GM19372 (cell line): Measurements from ENCODE around the gene CBX4.
"Not testable (repeated sequence)": the region's sequence is repeated elsewhere in the genome, so short reads cannot be mapped to it uniquely, and the experiment has no call there.

Source experiments
- ATAC-seq: cut with Tn5 transposase; IDR thresholded peaks from one replicate; pipeline ENCODE4 v1.9.1; 2021; ENCODE audit warnings: mild to moderate bottlenecking, low read depth, moderate library complexity; ENCODE audit not compliant: unreplicated experiment

CBX4 gene

DNA sequence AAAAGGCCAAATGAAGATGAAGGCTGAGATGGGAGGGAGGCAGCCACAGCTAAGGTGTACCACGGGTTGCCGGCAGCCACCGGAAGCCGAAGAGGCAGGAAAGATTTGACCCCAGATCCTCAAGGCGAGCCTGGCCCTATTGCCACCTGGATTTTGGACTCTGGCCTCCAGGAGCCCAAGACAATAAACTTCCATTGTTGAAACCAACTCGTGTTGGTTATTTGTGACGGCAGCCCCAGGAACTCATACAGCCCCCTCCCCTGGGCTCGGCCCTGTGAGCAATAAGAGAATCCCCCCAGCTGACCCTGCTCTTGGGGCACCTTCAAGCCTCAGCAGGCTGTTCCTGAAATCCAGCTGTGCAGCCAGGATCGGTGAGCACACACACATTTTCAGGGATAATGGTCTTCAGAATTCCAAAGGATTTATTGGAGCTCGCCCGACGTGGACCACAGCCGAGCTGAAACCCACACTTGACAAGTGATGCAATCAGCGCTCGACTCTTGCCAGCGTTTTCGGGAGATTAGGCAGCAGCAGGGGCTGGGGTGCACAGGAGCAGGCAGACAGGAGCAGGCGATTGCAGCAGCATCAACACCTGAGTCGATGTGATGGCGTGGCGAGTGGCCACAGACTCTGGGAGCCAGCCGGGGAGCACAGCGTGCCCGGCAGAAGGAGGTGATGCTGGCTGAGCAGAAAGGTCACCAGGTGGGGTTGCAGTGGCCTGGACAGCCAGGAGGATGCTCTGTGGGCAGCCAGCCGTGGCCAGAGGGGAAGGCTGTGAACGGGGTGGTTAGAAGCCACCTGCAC is 22.4 kb upstream of the CBX4 start:
- ATAC-seq = no peak

DNA sequence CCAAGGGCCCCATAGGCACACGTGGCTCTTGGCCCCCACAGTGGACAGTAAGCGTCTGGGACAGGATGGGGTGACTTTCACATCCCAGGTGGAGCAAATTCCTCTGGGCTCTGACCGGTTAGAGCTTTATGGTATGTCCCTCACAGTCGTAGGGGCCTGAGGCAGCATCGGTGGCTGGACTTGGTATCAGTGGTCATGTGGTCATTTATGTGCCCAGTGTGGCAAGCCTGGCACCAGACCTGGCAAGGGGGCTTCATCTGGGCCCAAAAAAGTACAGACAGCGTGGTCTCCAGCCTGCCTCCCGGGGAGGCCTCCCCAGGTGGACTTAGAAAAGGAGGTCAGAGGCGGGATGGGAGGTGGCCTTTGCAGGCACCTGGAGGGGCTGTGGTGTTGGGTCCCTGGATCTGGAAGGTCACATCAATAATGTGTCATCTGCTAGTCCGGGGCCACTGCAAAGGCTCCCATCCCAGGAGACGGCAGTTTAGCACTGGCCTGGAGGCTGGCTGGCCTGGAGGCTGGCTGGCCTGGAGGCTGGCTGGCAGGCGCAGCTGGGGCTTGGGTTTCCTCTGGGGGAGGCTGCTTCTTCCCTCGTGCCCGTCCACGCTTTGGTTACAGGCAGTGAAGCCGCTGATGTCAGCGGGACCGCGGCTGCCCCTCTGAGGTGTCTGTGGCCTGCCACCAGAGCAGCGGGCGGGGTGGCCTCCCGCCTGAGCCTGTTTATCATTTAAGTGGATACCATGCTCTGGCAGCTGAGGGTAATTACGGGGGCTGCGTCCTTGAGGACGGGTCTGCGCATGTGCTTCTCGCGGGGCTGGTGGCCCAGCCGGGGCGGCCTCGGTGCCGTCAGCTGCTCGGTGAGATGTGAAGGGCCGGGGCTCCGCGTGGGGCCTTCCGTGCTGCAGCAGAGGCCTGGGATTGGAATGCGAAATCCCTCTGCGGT is 20.7 kb upstream of the CBX4 start:
- ATAC-seq = no peak

DNA sequence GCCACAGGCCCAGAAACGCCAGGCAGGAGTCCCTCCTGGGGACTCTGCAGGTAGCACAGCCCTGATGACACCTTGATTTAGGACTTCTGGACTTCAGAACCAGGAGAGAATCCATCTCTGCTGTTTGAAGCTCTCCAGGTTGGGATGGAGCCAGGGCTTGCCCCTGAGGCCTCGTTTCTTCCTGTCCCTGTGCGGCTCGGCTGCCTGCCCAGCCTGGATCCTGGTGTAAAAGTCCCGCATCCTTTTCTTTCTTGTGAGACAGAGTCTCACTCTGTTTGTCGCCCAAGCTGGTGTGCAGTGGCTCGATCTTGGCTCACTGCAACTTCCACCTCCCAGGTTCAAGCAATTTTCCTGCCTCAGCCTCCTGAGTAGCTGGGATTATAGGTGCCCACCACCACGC is 17.9 kb upstream of the CBX4 start:
- no peak for ATAC-seq

DNA sequence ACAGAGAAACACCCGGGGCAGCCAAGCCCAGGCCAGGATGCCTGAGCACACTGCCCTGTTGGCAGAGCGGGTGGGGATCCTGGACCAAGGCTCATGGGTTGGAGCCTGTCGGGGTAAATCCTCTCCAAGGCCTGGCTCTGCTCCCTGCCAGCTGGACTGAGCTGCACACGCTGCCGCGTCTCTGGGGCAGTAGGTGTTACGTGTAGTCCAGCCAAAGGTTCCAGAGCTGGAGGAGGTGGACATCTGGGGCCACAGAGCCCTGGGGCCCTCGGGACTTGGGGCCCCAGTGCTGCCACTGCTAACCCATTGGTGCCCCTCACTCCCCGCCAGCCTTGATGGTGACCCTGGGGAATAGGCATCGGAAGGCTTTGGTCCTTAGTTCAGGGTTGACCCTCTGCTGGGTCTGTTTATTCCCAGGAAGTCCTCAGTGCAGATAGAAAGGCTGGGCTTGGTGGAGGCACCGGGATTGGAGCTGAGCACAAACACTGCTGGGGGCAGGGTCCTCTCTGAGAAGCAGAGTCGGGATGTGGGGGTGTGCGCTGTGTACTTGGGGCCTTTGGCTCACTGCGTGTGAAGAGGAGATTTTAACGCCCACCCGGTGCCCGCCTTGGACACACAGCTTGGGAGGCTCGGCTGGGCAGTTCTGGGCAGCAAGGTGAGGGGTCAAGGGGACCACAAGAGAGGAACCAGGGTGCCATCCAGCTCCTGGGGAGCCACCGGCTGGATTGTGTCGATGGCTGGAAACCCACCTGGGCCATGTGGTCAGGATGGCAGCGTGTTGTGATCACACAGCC is 16.3 kb upstream of the CBX4 start:
- ATAC-seq = no peak

DNA sequence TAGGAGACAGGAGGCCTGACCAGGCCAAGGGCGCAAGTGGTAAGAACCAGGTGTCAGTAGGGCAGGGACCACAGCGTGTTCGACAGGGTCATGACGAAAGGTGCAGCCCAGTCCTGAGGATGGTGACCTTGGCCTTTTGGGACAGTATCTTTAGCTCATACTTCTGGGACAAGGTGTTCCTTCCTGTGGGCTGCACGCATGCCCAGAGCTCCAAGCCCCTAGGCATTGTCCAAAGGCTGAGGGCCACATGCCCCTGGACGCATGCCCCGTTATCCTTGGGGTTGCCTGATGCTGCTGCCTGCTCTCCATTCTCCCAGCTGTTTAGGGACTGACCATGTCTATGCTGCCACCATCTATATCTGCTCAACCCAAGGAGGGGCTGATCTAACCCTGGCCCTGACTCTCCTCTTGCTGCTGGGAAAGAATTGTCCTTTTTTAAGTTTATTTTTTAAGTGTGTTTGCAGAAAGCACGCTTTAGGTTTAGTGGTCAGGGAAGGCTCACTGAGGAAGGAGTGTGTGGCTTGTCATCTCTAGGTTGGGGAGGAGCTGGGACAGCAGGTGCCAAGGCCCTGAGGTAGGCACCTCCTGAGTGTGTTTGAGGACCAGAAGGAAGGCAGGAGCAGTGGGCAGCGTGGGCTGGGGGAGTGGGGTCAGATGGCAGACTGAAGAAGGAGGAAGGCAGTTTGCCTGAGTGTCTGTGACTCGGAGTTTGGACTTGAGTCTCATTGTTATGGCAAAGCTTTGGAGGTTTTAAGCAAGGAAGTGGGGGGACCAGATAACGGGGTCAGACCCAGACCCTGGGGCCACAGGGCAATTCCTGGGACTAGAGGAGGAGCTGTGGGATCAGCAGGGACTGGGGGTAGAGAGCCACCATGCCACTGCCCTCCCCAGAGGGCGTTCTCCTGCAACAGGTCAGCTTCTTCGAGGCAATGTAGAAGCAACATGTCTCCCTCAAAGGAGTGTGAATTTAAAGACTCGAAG is 15.1 kb upstream of the CBX4 start:
- no peak for ATAC-seq

DNA sequence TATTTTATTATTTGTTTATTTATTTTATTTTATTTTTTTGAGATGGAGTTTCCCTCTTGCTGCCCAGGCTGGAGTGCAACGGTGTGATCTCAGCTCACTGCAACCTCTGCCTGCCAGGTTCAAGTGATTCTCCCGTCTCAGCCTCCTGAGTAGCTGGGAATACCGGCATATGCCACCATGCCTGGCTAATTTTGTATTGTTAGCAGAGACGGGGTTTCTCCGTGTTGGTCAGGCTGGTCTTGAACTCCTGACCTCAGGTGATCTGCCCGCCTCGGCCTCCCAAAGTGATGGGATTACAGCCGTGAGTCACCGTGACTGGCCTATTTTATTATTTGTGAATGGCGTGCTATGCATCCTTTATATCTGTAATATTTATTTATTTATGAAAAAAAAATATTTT is 13.9 kb upstream of the CBX4 start:
- ATAC-seq = not testable (repeated sequence)

DNA sequence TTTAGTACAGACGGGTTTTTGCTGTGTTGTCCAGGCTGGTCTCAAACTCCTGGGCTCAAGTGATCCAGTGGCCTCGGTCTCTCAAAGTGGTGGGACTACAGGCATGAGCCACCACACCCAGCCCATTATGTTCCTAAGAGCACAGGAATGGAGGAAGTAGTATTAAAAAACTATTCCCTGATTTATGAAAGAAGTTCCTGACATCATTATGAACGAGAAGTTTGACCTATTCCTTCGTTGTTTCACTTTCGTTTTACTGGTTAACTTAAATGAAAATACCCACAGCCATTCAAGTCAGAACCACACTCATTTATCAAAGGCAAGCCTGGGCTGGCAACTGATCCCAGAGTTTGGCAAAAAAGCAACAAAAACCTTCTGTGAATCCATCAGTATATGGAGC is 13.5 kb upstream of the CBX4 start:
- no peak for ATAC-seq

DNA sequence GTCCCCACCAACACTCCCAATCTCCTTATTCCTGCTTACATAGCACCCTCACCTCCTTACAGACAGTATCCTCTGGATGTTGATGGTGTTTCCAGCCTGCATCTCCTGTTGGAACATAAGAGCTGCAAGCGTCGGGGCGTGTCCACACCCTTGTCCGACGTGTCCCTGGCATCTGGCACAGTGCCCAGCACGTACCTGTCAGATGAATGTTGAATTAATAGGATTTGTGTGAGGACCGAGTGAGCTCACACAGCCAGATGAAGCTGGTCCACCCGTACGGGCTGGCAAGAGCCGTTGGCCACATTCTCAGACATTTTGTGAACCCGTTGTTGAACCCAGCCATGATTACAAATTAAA is 12.2 kb upstream of the CBX4 start:
- no peak for ATAC-seq

DNA sequence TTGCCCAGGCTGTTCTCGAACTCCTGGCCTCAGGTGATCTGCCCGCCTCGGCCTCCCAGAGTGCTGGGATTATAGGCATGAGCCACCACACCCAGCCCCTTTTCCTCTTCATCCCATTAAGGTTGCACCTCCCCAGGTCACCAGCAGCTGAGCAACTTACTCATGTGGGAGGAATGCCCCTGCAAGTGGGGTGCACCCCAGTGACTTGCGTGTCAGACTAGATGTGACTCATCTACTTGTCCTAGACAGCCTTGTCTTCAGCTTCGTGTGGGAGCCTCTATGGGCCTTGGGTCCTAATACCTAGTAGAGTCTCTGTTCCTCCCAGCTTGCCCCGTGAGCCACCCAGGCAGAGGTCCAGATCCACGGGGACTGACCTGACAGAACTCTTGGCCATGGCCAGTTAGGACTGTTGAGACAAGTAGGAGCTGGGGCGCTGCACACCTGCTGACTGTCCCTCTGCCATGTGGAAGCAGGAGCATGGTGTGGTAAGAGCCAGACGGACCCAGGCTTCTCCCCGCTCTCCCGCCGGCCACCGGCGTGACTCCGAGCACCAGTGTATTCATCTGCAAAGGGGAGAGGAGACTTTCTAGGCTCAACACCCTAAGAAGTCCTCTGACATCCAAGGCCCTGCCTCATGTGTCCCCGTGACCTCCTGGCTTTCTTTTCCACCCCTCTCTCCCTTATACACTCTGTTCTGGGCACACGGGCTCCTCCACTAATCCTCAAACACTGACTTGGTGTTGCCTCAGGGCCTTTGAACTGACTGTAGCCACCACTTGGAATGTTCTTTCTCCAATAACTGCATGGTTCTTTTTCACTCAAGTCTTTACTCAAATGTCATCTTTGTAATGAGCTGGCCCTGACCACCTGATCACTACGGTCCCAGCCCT is 11.6 kb upstream of the CBX4 start:
- no peak for ATAC-seq

DNA sequence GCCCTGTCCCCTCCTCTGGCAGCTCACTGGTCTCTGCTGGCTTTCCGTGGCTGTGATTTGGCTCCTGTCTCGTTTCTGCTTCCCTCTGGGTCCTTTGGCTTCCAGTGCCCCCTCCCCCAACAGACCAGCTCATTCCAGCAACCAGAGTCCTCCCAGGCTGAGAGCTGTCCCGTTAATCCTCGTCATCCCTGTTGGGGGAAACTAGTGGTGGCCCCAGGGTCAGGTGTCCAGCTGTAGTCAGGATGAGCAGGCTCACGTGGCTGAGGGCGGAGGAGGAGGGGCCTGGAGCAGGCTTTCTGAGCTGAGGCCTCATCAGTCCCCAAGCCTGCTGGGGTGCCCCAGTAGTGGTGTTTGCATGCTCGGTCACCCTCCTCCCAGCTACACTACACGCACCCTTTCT is 10.7 kb upstream of the CBX4 start:
- no peak for ATAC-seq

DNA sequence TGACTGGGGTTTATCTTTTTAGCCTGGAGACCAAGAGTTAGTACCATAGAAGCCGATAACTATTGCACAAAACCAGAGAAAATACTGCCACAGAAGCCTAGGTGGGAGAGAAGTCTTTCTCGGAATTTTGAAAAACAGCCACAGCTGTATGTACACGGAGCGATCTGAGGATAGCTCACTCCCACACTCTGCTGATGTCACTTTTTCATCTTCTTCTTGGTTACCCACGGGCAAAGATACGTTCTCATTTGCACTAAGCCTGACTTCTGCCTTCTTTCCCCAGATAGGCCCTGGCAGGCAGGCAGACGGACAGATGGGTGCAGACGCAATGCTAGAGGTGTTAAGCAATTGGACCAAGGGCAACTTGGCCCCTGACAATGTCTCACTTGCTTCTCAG is 9.1 kb upstream of the CBX4 start:
- ATAC-seq = no peak

DNA sequence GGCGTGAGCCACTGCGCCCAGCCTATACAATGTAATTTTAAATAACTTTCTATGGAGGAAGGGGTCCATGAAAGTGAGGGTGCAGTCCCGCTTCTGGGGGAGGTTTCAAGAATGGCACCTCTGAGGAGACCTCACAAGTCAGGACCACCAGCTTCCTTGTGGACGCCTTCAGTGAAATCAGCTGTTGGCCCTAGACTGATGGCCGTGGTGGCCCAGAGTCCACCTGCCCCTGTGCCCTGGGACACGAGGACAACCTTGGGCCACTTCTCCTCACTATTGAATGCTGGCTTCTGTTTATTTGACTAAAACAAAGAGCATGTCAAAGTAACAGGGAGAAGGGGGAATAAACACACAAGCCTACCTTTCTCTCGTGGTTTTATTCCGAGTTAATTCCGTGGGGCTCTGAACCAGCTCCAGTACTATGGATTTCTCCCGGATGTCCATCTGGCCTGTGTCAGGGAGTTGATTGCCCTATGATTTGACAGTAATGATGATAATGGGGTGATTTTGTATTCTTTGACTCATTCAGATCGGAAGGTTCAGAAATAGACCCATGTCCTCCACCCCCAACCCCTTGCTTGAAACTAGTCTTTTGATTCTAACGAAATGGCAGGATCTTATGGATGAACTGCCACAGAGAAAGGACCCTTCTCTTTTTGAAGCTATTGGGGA is 8.6 kb upstream of the CBX4 start:
- no peak for ATAC-seq

DNA sequence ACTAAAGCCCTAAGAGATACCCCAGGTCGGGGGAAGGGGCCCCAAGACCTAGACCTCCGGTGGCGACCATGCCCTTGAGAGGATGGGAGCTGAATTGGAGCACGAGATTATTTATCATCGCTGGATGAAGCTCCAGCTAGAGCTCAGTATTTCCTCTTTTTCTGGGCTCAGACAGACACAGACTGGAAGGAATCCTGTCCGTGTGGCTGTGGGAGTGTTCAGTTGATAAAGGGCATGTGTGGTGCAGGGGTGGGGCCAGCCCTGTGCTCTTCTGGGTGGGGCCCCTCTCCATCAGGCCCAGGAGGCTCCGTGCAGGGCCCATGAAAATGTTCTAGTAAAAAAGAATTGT is 6.3 kb upstream of the CBX4 start:
- no peak for ATAC-seq

DNA sequence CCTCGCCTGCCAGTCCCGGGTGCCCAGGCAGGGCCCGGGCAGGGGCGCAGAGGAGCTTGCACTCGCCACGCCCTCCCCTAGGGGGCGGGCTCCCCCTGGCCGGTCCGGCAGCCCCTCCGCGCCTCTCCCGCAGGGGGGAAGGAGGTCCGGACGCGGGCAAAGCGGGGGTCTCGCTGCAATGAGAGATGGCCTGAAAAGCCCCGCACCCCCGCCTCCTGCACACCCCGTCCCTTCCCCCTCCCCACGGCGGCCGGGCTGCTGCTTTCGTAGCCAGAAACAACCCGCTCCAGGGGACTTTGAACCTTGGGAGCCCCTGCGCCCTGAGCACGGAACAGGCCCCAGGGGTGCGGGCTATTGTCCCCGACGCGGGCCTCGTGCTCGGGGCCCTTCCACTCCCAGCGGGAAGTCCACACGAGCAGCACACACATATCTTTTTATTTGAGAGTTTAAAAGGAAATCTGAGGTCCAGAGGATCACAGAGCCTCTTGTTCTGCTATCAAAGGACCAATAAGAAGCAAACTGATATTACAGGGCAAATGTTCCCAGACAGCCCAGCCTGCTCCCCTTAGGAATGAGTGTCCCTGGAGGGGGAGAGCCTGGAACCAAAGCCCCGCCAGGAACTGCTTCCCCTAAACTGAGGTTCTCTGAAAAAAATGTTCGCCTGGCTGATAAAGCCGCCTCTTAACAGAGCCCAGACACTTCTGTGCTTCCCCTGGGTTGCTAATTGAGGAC is 5.8 kb upstream of the CBX4 start:
- ATAC-seq = no peak

DNA sequence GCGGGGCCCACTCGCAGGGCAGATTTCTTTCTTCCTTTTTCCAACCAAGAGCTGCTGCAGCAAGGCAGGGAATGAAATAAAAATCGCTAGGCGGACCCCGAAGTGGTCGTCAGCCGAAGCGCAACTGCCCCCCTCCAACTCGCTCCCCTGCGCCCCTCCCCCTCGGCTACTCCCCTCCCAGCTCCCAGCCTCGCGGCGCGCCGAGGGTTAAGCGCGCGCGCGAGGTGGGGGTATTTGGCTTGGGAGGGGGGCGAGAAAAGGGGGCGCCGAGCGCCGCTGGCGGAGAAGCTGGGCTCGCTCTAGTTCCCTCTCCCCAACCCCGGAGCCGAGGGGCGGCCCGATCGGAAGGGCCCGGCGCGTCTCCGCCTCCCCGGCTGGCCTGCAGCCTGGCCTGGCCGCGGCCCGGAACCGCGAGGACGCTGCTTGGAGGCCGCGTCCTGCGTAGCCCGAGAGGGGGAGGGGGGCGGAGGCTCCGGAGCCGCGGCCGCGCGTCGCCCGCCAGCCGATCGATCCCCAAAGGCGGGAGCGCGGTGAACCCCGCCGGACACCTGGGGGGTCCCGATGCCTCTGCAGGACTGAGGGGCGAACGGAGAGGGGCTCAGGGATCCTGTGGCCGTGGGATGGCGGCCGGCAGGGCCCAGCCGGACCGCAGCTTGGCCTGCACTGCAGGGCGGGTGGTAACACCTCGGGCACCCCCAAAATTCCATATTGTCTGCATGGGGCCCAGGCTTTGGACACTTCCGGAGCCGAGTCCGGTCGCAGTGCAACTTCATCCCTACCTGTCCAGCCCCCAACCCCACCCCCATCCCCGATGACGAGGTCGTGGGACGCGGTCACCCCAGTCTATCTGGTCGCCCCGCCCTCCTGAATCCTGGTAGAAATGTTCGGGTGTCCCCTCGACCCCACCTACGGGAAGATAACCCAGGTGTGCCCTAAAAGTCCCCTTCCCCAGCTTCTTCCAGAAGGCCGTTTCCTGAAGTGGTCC is 4.9 kb upstream of the CBX4 start:
- ATAC-seq = no peak

DNA sequence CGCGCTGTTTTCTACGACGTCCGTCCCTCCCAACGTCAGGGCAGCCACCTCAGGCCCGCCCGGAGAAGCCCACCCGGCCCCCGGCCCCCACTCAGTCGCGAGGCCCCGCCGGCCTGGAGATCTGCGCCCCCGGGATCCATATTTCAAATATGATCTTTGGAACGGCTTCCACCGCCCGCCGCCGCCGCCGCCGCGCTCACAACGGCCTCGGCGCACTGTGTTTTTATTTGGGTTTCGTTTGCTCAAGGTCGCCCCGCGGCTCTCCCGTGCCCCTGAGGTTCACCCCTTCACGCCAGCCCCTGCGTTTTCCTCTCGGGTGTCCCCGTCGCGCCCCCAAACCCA is 4.2 kb upstream of the CBX4 start:
- ATAC-seq = no peak
